ENCODE results near the gene ZC3H18. TPM values are rescaled to one million over a fixed set of nuclear protein-coding genes. Genes with fewer than 3 reads are reported as not detected.

The ZC3H18 gene
- total RNA-seq, 1 experiment from 2014 or later = 61.8 TPM

- Mint-ChIP-seq H3K9me3 (no peaks in the 10 kb centered on the region), H3K27ac (no peak overlapping the region; the same call in 1 of the 2 replicates), H3K27me3 (ENCODE audit: low read depth) (no peaks in the 10 kb centered on the region), H3K4me1 (peaks cover 10% of the 10 kb centered on the region), H3K36me3 (peaks cover 11% of the 10 kb centered on the region), H3K4me3 (no peak overlapping the region)
- ChIA-PET POLR2A (no interaction called here), CTCF (interaction anchor here (0.6 to 2.0 kb wide), 3 partner anchors 14 to 94 kb away, joined by 3 to 8 read pairs (median 3); no protein-coding TSS in a partner anchor)
- no peak for ATAC-seq
- DNase-seq (ENCODE audit: low spot score) = no peak
- no peak for TF ChIP-seq ZNF532 (CRISPR knock-in tag; IDR thresholded peaks at IDR 0.05; ENCODE audit: borderline replicate concordance)
- no peak for TF ChIP-seq FOXK1 (CRISPR knock-in tag; IDR thresholded peaks at IDR 0.05)
Measured at GRCh38 chr16:88653101-88653500, 82.9 kb downstream of the ZC3H18 start.

GRCh38 chr16:88653596-88654362, 83.6 kb downstream of the ZC3H18 start:
- Mint-ChIP-seq H3K36me3 (peaks cover 11% of the 10 kb centered on the region), H3K27ac (no peak overlapping the region; the same call in 1 of the 2 replicates), H3K9me3 (no peaks in the 10 kb centered on the region), H3K4me1 (peaks cover 10% of the 10 kb centered on the region), H3K4me3 (no peak overlapping the region), H3K27me3 (ENCODE audit: low read depth) (no peaks in the 10 kb centered on the region)
- no peak for DNase-seq (ENCODE audit: low spot score)
- ATAC-seq = no peak
- TF ChIP-seq E2F5 (CRISPR knock-in tag; IDR thresholded peaks at IDR 0.05) (no peak), SMAD3 (CRISPR knock-in tag; IDR thresholded peaks at IDR 0.05; ENCODE audit: borderline replicate concordance) (no peak), ATF6 (CRISPR knock-in tag; IDR thresholded peaks at IDR 0.05) (no peak)
- ChIA-PET POLR2A (no interaction called here), CTCF (interaction anchor here (0.6 to 0.8 kb wide), 2 partner anchors 19 to 94 kb away, joined by 3 to 5 read pairs; no protein-coding TSS in a partner anchor)

- peaks cover 5% of the 10 kb centered on the region for H3K4me1 Mint-ChIP-seq
- POLR2A ChIA-PET = no interaction called here
- no peaks in the 10 kb centered on the region for H3K9me3 Mint-ChIP-seq
- no peak overlapping the region for H3K27ac Mint-ChIP-seq
- DNase-seq (ENCODE audit: low spot score) (no peak), ATAC-seq (no peak)
- TF ChIP-seq SP1 (CRISPR knock-in tag; conservative IDR thresholded peaks at IDR 0.05) = no peak
- CTCF ChIA-PET = interaction anchor here (0.8 to 0.9 kb wide), 2 partner anchors 18 to 27 kb away, joined by 3 to 5 read pairs; no protein-coding TSS in a partner anchor
- peaks cover 8% of the 10 kb centered on the region; the same call in 1 of the 2 replicates for H3K36me3 Mint-ChIP-seq
- no peaks in the 10 kb centered on the region for H3K27me3 Mint-ChIP-seq (ENCODE audit: low read depth)
- no peak overlapping the region for H3K4me3 Mint-ChIP-seq
Measured at GRCh38 chr16:88654363-88655052, 84.3 kb downstream of the ZC3H18 start.

GRCh38 chr16:88655053-88655732, 85.0 kb downstream of the ZC3H18 start:
- DNase-seq (ENCODE audit: low spot score) (no peak), ATAC-seq (no peak)
- no peaks in the 10 kb centered on the region for H3K9me3 Mint-ChIP-seq
- ChIA-PET POLR2A (no interaction called here), CTCF (interaction anchor here (0.9 kb wide), 1 partner anchor 26 kb away, joined by 3 read pairs; no protein-coding TSS in a partner anchor)
- H3K27me3 Mint-ChIP-seq (ENCODE audit: low read depth) = no peaks in the 10 kb centered on the region
- peaks cover 10% of the 10 kb centered on the region; the same call in 1 of the 2 replicates for H3K36me3 Mint-ChIP-seq
- TF ChIP-seq RELA (CRISPR knock-in tag; IDR thresholded peaks at IDR 0.05; ENCODE audit: borderline replicate concordance) (no peak), ETV6 (CRISPR knock-in tag; IDR thresholded peaks at IDR 0.05) (no peak)
- H3K4me3 Mint-ChIP-seq = no peak overlapping the region
- peaks cover 8% of the 10 kb centered on the region for H3K4me1 Mint-ChIP-seq
- no peak overlapping the region for H3K27ac Mint-ChIP-seq

Data from WTC11 (cell line).